IMR-90 (cell line): ENCODE measurements around the gene RANBP10. TPM values are rescaled to one million over a fixed set of nuclear protein-coding genes. Genes with fewer than 3 reads are reported as not detected.

Experiments used
- ATAC-seq: fragments of 200-7000 bp; cut with Tn5 transposase; 2 replicates; pipeline ENCODE4 v1.9.1; 2020; ENCODE audit warnings: low read depth, mild to moderate bottlenecking, moderate library complexity
- BruUV-seq: library from RNA; stranded (reverse); fragments of 400-500 nt; replicated peaks from 2 replicates; lab custom pipeline; 2021; lab: Mats Ljungman, UMichigan
- CTCF ChIA-PET: fragments of 300-600 bp; formaldehyde crosslinking; extraction: SDS; loops from one replicate; lab custom pipeline; 2021; ENCODE audit warnings: antibody characterized with exemption; lab: Yijun Ruan, JAX
- POLR2A ChIA-PET: fragments of 300-600 bp; sonication (Branson Sonifier 250); formaldehyde crosslinking; loops from one replicate; lab custom pipeline; 2022; ENCODE audit warnings: antibody characterized with exemption; ENCODE audit not compliant: unreplicated experiment; lab: Charles Lee
- DNase-seq: peaks from one replicate; pipeline ENCODE4 v3.0.0; 2013
- H2AFZ ChIP-seq: replicated peaks from 2 replicates; pipeline ENCODE3; 2013; ENCODE audit warnings: low read length, mild to moderate bottlenecking; ENCODE audit not compliant: poor library complexity
- H2AK5ac ChIP-seq: 2 replicates; pipeline ENCODE4 v1.6.1; 2013; ENCODE audit warnings: low read depth, low read length, inconsistent platforms
- H2AK9ac ChIP-seq: replicated peaks from 2 replicates; pipeline ENCODE3; 2013; ENCODE audit warnings: mild to moderate bottlenecking, low read depth, low read length, moderate library complexity; ENCODE audit not compliant: poor library complexity
- H2BK120ac ChIP-seq: 2 replicates; pipeline ENCODE4 v1.6.1; 2013; ENCODE audit warnings: low read depth, low read length, inconsistent platforms
- H2BK15ac ChIP-seq: 3 replicates; pipeline ENCODE4 v1.6.1; 2013; ENCODE audit warnings: low read depth, low read length, inconsistent platforms
- H2BK20ac ChIP-seq: 2 replicates; pipeline ENCODE4 v1.6.1; 2013; ENCODE audit warnings: low read depth, mild to moderate bottlenecking, inconsistent platforms, low read length, moderate library complexity
- H2BK5ac ChIP-seq: 2 replicates; pipeline ENCODE4 v1.6.1; 2013; ENCODE audit warnings: mild to moderate bottlenecking, low read depth, low read length, inconsistent platforms; ENCODE audit not compliant: poor library complexity, severe bottlenecking
- H3K14ac ChIP-seq: replicated peaks from 2 replicates; pipeline ENCODE4 v1.6.1; 2013; ENCODE audit warnings: low read depth, low read length, inconsistent platforms
- H3K18ac ChIP-seq: 2 replicates; pipeline ENCODE4 v1.6.1; 2013; ENCODE audit warnings: low read depth, low read length, control low read depth
- H3K23ac ChIP-seq: 2 replicates; pipeline ENCODE4 v1.6.1; 2013; ENCODE audit warnings: low read depth, low read length, inconsistent platforms
- H3K27ac ChIP-seq: 2 replicates; pipeline ENCODE4 v1.5.1; 2013; ENCODE audit warnings: mild to moderate bottlenecking, control low read depth, low read length; ENCODE audit not compliant: insufficient read depth
- H3K27me3 ChIP-seq: 2 replicates; pipeline ENCODE4 v1.6.1; 2013; ENCODE audit warnings: low read length; ENCODE audit not compliant: control insufficient read depth, insufficient read depth
- H3K36me3 ChIP-seq: 2 replicates; pipeline ENCODE4 v1.6.1; 2013; ENCODE audit warnings: low read length, mixed read lengths; ENCODE audit not compliant: control insufficient read depth, insufficient read depth
- H3K4ac ChIP-seq: 2 replicates; pipeline ENCODE4 v1.6.1; 2013; ENCODE audit warnings: low read depth, low read length, inconsistent platforms
- H3K4me1 ChIP-seq: 2 replicates; pipeline ENCODE4 v1.6.1; 2013; ENCODE audit warnings: low read length, mixed read lengths; ENCODE audit not compliant: control insufficient read depth, insufficient read depth
- H3K4me2 ChIP-seq: 2 replicates; pipeline ENCODE4 v1.6.1; 2013; ENCODE audit warnings: low read depth, mild to moderate bottlenecking, control low read depth, low read length, moderate library complexity
- H3K4me3 ChIP-seq: 2 replicates; pipeline ENCODE4 v1.5.1; 2013; ENCODE audit warnings: low read depth, mild to moderate bottlenecking, control low read depth, low read length, moderate library complexity; ENCODE audit not compliant: insufficient read depth
- H3K56ac ChIP-seq: 2 replicates; pipeline ENCODE4 v1.6.1; 2013; ENCODE audit warnings: low read length, inconsistent platforms; ENCODE audit not compliant: insufficient read depth; ENCODE audit errors: extremely low read depth
- H3K79me1 ChIP-seq, 2 experiments: 2 replicates each; pipeline ENCODE4 v1.6.1; 2013; ENCODE audit warnings: low read length in 2 of 2, inconsistent platforms in 1 of 2, low read depth in 1 of 2
- H3K9ac ChIP-seq: 2 replicates; pipeline ENCODE4 v1.6.1; 2013; ENCODE audit warnings: low read depth, low read length, control low read depth
- H3K9me1 ChIP-seq: 2 replicates; pipeline ENCODE4 v1.6.1; 2013; ENCODE audit warnings: low read length, inconsistent platforms; ENCODE audit not compliant: insufficient read depth
- H3K9me3 ChIP-seq: 2 replicates; pipeline ENCODE4 v1.6.1; 2013; ENCODE audit warnings: low read length; ENCODE audit not compliant: control insufficient read depth, insufficient read depth
- H4K20me1 ChIP-seq: 2 replicates; pipeline ENCODE4 v1.6.1; 2013; ENCODE audit warnings: low read length, inconsistent platforms; ENCODE audit not compliant: insufficient read depth
- H4K5ac ChIP-seq: 2 replicates; pipeline ENCODE4 v1.6.1; 2013; ENCODE audit warnings: mild to moderate bottlenecking, low read depth, low read length, control low read depth
- H4K8ac ChIP-seq, 2 experiments: 2 replicates each; pipeline ENCODE4 v1.6.1; 2013; ENCODE audit warnings: low read depth in 2 of 2, low read length in 2 of 2, control low read depth in 1 of 2, inconsistent platforms in 1 of 2
- H4K91ac ChIP-seq: 2 replicates; pipeline ENCODE4 v1.6.1; 2013; ENCODE audit warnings: low read depth, low read length, inconsistent platforms; ENCODE audit not compliant: insufficient read depth
- BHLHE40 ChIP-seq: fragments of 150-350 bp; IDR thresholded peaks from 2 replicates; pipeline ENCODE4 v1.6.1; 2016; ENCODE audit warnings: mild to moderate bottlenecking, low read depth, low read length
- CEBPB ChIP-seq: IDR thresholded peaks from 2 replicates; pipeline ENCODE4 v1.6.1; 2012; ENCODE audit warnings: low read depth, low read length, improper control_type of control experiment
- MAFK ChIP-seq: IDR thresholded peaks from 2 replicates; pipeline ENCODE4 v1.6.1; 2012; ENCODE audit warnings: low read depth, low read length, improper control_type of control experiment
- MAZ ChIP-seq: IDR thresholded peaks from 2 replicates; pipeline ENCODE4 v1.6.1; 2012; ENCODE audit warnings: low read depth, mild to moderate bottlenecking, low read length, improper control_type of control experiment, moderate library complexity, borderline replicate concordance
- MXI1 ChIP-seq: IDR thresholded peaks from 2 replicates; pipeline ENCODE4 v1.6.1; 2012; ENCODE audit warnings: low read depth, mild to moderate bottlenecking, low read length, moderate library complexity, borderline replicate concordance
- NFE2L2 ChIP-seq: fragments of 150-350 bp; IDR thresholded peaks from 2 replicates; pipeline ENCODE4 v1.6.1; 2016; ENCODE audit warnings: low read depth, mild to moderate bottlenecking, low read length
- POLR2A ChIP-seq: IDR thresholded peaks from 2 replicates; pipeline ENCODE4 v1.6.1; 2012; ENCODE audit warnings: mild to moderate bottlenecking, low read depth, low read length
- RAD21 ChIP-seq: IDR thresholded peaks from 2 replicates; pipeline ENCODE4 v1.6.1; 2012; ENCODE audit warnings: low read length, improper control_type of control experiment
- RCOR1 ChIP-seq: IDR thresholded peaks from 2 replicates; pipeline ENCODE4 v1.6.1; 2012; ENCODE audit warnings: mild to moderate bottlenecking, low read length, improper control_type of control experiment; ENCODE audit not compliant: insufficient replicate concordance
- RFX5 ChIP-seq: IDR thresholded peaks from 2 replicates; pipeline ENCODE4 v1.8.0; 2012; ENCODE audit warnings: low read depth, mild to moderate bottlenecking, low read length, moderate library complexity
- SMC3 ChIP-seq: fragments of 150-350 bp; IDR thresholded peaks from 2 replicates; pipeline ENCODE4 v1.6.1; 2016; ENCODE audit warnings: low read depth, mild to moderate bottlenecking, antibody characterized with exemption, low read length, moderate library complexity
- WGBS, 2 experiments: methylation state at CpG; one replicate each; pipeline versions ENCODE4 v1.1.5 to v1.1.7; 2013; ENCODE audit warnings: missing lambda C conversion rate in 2 of 2; ENCODE audit not compliant: insufficient read length in 1 of 2; ENCODE audit errors: extremely low coverage in 2 of 2; 5-methylcytosine and 5-hydroxymethylcytosine counted together
- dilution Hi-C: fragments of 300-500 bp; cut with HindIII; formaldehyde crosslinking; loops from one replicate; pipeline ENCODE4 v1.14.3; 2018; ENCODE audit warnings: low sequenced_read_pairs; ENCODE audit not compliant: unreplicated experiment
- in situ Hi-C: fragments of 300-500 bp; cut with MboI; formaldehyde crosslinking; loops from 3 replicates; pipeline ENCODE4 v1.14.3; 2019; ENCODE audit warnings: low sequenced_read_pairs, inconsistent platforms, mixed read lengths
- intact Hi-C: fragments of 100-400 bp; cut with micrococcal nuclease; formaldehyde crosslinking; loops from 2 replicates; pipeline ENCODE4 v1.10.0; 2022
- polyA plus RNA-seq, 3 experiments: library from polyadenylated mRNA; depleted of rRNA; stranded (reverse); fragments of >200 nt; gene quantifications; 2 replicates each; pipeline ENCODE4 v1.2.3, GENCODE V29; 2012; ENCODE audit warnings: low replicate concordance in 1 of 3
- total RNA-seq: library from RNA; depleted of rRNA; stranded (reverse); fragments of >200 nt; gene quantifications from 2 replicates; pipeline ENCODE4 v1.2.3, GENCODE V29; 2012
- TF ChIP-seq, protein P1 (sequence below): fragments of 150-350 bp; IDR thresholded peaks from 2 replicates; pipeline ENCODE4 v1.6.1; 2016; ENCODE audit warnings: low read depth, mild to moderate bottlenecking, low read length, moderate library complexity, borderline replicate concordance
- TF ChIP-seq, protein P2 (sequence below): conservative IDR thresholded peaks from 2 replicates; pipeline ENCODE4 v1.5.1; 2012; ENCODE audit warnings: mild to moderate bottlenecking, low read depth, low read length, improper control_type of control experiment
- TF ChIP-seq, protein P3 (sequence below): fragments of 150-350 bp; IDR thresholded peaks from 2 replicates; pipeline ENCODE4 v1.6.1; 2017; ENCODE audit warnings: mild to moderate bottlenecking, antibody characterized with exemption, low read length, low read depth

The RANBP10 gene
- total and polyA plus RNA-seq, 2 of the 4 experiments (the other 2 are of a cell fraction) = 2.7 to 12.1 TPM

GRCh38 chr16:67707210-67707609 lies 99.2 kb downstream of the RANBP10 start:
- no peak overlapping the region for H3K4me2 ChIP-seq
- no peak overlapping the region for H4K5ac ChIP-seq
- no peak for ATAC-seq
- H4K20me1 ChIP-seq = peaks cover 14% of the 10 kb centered on the region
- no peak overlapping the region for H2AFZ ChIP-seq
- no peaks in the 10 kb centered on the region for H3K27me3 ChIP-seq
- no peaks in the 10 kb centered on the region for H3K36me3 ChIP-seq
- no peak overlapping the region for H3K4me3 ChIP-seq
- no TSS peak for BruUV-seq
- H3K79me1 ChIP-seq = peaks cover 12 to 46% of the 10 kb centered on the region in 2 experiments
- H2AK5ac ChIP-seq = no peak overlapping the region
- H2AK9ac ChIP-seq = no peak overlapping the region
- H3K9me3 ChIP-seq = no peaks in the 10 kb centered on the region
- no peak overlapping the region for H3K27ac ChIP-seq
- no peak overlapping the region for H2BK15ac ChIP-seq
- H2BK20ac ChIP-seq = no peak overlapping the region
- ChIA-PET CTCF (no interaction called here), POLR2A (no interaction called here)
- no peak overlapping the region for H3K14ac ChIP-seq
- H3K56ac ChIP-seq = no peak overlapping the region
- no CpG with 5 or more reads among the region's 4 CpGs for WGBS, 2 experiments
- no peak for TF ChIP-seq NFE2L2
- TF ChIP-seq POLR2A = no peak
- no peak for TF ChIP-seq RCOR1
- no peak for TF ChIP-seq RFX5
- TF ChIP-seq RAD21 = no peak
- TF ChIP-seq MAZ = no peak
- no peak for TF ChIP-seq BHLHE40
- no peak for TF ChIP-seq MAFK
- TF ChIP-seq, protein P1, sequence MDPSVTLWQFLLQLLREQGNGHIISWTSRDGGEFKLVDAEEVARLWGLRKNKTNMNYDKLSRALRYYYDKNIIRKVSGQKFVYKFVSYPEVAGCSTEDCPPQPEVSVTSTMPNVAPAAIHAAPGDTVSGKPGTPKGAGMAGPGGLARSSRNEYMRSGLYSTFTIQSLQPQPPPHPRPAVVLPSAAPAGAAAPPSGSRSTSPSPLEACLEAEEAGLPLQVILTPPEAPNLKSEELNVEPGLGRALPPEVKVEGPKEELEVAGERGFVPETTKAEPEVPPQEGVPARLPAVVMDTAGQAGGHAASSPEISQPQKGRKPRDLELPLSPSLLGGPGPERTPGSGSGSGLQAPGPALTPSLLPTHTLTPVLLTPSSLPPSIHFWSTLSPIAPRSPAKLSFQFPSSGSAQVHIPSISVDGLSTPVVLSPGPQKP = no peak
- TF ChIP-seq, protein P2, sequence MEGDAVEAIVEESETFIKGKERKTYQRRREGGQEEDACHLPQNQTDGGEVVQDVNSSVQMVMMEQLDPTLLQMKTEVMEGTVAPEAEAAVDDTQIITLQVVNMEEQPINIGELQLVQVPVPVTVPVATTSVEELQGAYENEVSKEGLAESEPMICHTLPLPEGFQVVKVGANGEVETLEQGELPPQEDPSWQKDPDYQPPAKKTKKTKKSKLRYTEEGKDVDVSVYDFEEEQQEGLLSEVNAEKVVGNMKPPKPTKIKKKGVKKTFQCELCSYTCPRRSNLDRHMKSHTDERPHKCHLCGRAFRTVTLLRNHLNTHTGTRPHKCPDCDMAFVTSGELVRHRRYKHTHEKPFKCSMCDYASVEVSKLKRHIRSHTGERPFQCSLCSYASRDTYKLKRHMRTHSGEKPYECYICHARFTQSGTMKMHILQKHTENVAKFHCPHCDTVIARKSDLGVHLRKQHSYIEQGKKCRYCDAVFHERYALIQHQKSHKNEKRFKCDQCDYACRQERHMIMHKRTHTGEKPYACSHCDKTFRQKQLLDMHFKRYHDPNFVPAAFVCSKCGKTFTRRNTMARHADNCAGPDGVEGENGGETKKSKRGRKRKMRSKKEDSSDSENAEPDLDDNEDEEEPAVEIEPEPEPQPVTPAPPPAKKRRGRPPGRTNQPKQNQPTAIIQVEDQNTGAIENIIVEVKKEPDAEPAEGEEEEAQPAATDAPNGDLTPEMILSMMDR = no peak
- TF ChIP-seq, protein P3, sequence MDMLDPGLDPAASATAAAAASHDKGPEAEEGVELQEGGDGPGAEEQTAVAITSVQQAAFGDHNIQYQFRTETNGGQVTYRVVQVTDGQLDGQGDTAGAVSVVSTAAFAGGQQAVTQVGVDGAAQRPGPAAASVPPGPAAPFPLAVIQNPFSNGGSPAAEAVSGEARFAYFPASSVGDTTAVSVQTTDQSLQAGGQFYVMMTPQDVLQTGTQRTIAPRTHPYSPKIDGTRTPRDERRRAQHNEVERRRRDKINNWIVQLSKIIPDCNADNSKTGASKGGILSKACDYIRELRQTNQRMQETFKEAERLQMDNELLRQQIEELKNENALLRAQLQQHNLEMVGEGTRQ = no peak
- TF ChIP-seq CEBPB = no peak
- TF ChIP-seq SMC3 = no peak
- TF ChIP-seq MXI1 = no peak
- H2BK120ac ChIP-seq = no peak overlapping the region
- no peak overlapping the region for H4K91ac ChIP-seq
- in situ Hi-C loops (no loop called here), intact Hi-C loops (no loop called here), dilution Hi-C loops (no loop called here)
- H3K9me1 ChIP-seq = peaks cover 6% of the 10 kb centered on the region
- peaks cover 4% of the 10 kb centered on the region; the same call in 1 of the 2 replicates for H3K4me1 ChIP-seq
- H2BK5ac ChIP-seq = no peak overlapping the region
- H3K23ac ChIP-seq = no peak overlapping the region
- H3K9ac ChIP-seq = no peak overlapping the region
- no peak for DNase-seq
- no peak overlapping the region for H3K4ac ChIP-seq
- H3K18ac ChIP-seq = no peak overlapping the region
- no peak overlapping the region for H4K8ac ChIP-seq
